ENCODE measurements around the gene OSM. TPM values are rescaled to one million over a fixed set of nuclear protein-coding genes. Genes with fewer than 3 reads are reported as not detected.

OSM gene
- total RNA-seq, 6 experiments from 2014 or later, result not detected

GRCh38 chr22:30260276-30260675, 6.4 kb downstream of the OSM start:
- TF ChIP-seq CTCF (IDR thresholded peaks at IDR 0.05), result no peak
- no peaks in the 10 kb centered on the region for H3K9me3 Mint-ChIP-seq
- no peak for DNase-seq
- no peak overlapping the region for H3K4me3 Mint-ChIP-seq
- no peak overlapping the region for H3K27ac Mint-ChIP-seq
- no peaks in the 10 kb centered on the region for H3K36me3 Mint-ChIP-seq (ENCODE audit: low read depth)
- H3K4me1 Mint-ChIP-seq (ENCODE audit: low read depth), result peaks cover 6% of the 10 kb centered on the region
- H3K27me3 Mint-ChIP-seq (ENCODE audit: insufficient read depth), result peaks cover 13% of the 10 kb centered on the region

GRCh38 chr22:30254314-30254713, 12.3 kb downstream of the OSM start:
- Mint-ChIP-seq H3K36me3 (ENCODE audit: low read depth) (no peaks in the 10 kb centered on the region), H3K4me3 (no peak overlapping the region), H3K9me3 (no peaks in the 10 kb centered on the region), H3K27ac (no peak overlapping the region), H3K4me1 (ENCODE audit: low read depth) (peaks cover 26% of the 10 kb centered on the region), H3K27me3 (ENCODE audit: insufficient read depth) (no peaks in the 10 kb centered on the region; the same call in 1 of the 2 replicates)
- DNase-seq, result no peak
- no peak for TF ChIP-seq CTCF (IDR thresholded peaks at IDR 0.05)

GRCh38 chr22:30253205-30253852, 13.3 kb downstream of the OSM start:
- no peak for TF ChIP-seq CTCF (IDR thresholded peaks at IDR 0.05)
- H3K4me3 Mint-ChIP-seq, result no peak overlapping the region
- H3K36me3 Mint-ChIP-seq (ENCODE audit: low read depth), result no peaks in the 10 kb centered on the region
- no peaks in the 10 kb centered on the region for H3K9me3 Mint-ChIP-seq
- no peak for DNase-seq
- no peak overlapping the region for H3K27ac Mint-ChIP-seq
- peaks cover 3% of the 10 kb centered on the region; the same call in 1 of the 2 replicates for H3K27me3 Mint-ChIP-seq (ENCODE audit: insufficient read depth)
- H3K4me1 Mint-ChIP-seq (ENCODE audit: low read depth), result peaks cover 26% of the 10 kb centered on the region

GRCh38 chr22:30252411-30253204, 14.0 kb downstream of the OSM start:
- Mint-ChIP-seq H3K36me3 (ENCODE audit: low read depth) (no peaks in the 10 kb centered on the region), H3K4me3 (no peak overlapping the region), H3K27me3 (ENCODE audit: insufficient read depth) (peaks cover 4% of the 10 kb centered on the region; the same call in 1 of the 2 replicates), H3K4me1 (ENCODE audit: low read depth) (peaks cover 26% of the 10 kb centered on the region), H3K9me3 (no peaks in the 10 kb centered on the region), H3K27ac (no peak overlapping the region)
- DNase-seq, result no peak
- TF ChIP-seq CTCF (IDR thresholded peaks at IDR 0.05), result no peak

- H3K4me1 Mint-ChIP-seq (ENCODE audit: low read depth), result peaks cover 29% of the 10 kb centered on the region
- peaks cover 4% of the 10 kb centered on the region; the same call in 1 of the 2 replicates for H3K27me3 Mint-ChIP-seq (ENCODE audit: insufficient read depth)
- peak overlapping the region; percentile 9; the same call in 1 of the 2 replicates for H3K27ac Mint-ChIP-seq
- no peak overlapping the region for H3K4me3 Mint-ChIP-seq
- no peaks in the 10 kb centered on the region for H3K9me3 Mint-ChIP-seq
- TF ChIP-seq CTCF (IDR thresholded peaks at IDR 0.05), result peak; percentile 27; the same call in 1 of the 2 replicates
- no peaks in the 10 kb centered on the region for H3K36me3 Mint-ChIP-seq (ENCODE audit: low read depth)
- DNase-seq, result peak; percentile 56
These were observed 14.9 kb downstream of the OSM start for GRCh38 chr22:30251711-30252110.

Data from HFFc6 (cell line).